Colonic mucosa (tissue), 4 donors: ENCODE data around the gene AQP12A. TPM values are rescaled to one million over a fixed set of nuclear protein-coding genes. Genes with fewer than 3 reads are reported as not detected.
"Not testable (repeated sequence)": the region's sequence is repeated elsewhere in the genome, so short reads cannot be mapped to it uniquely, and the experiment has no call there.

ENCODE experiments used
- DNase-seq: peaks from one replicate; pipeline ENCODE4 v3.0.0-alpha.2; 2020
- H3K27ac ChIP-seq: fragments of 200-600 bp; one replicate; pipeline ENCODE4 v1.8.0; 2021
- H3K27me3 ChIP-seq: fragments of 200-600 bp; one replicate; pipeline ENCODE4 v1.8.0; 2021
- H3K36me3 ChIP-seq: fragments of 200-600 bp; one replicate; pipeline ENCODE4 v1.8.0; 2021
- H3K4me1 ChIP-seq: fragments of 200-600 bp; one replicate; pipeline ENCODE4 v1.8.0; 2021; ENCODE audit warnings: mild to moderate bottlenecking
- H3K4me3 ChIP-seq: fragments of 200-600 bp; one replicate; pipeline ENCODE4 v1.8.0; 2021
- H3K9ac ChIP-seq, 2 donors: one replicate each; pipeline ENCODE4 v1.7.0; 2013; ENCODE audit warnings: control low read depth in 2 of 2, low read depth in 2 of 2, low read length in 2 of 2
- H3K9me3 ChIP-seq: fragments of 200-600 bp; one replicate; pipeline ENCODE4 v1.8.0; 2021
- intact Hi-C: fragments of 100-400 bp; cut with DNase I; formaldehyde crosslinking; loops from one replicate; pipeline ENCODE4 v1.14.1; 2022
- total RNA-seq, 2 donors: library from RNA; stranded (reverse); fragmentation: NEBNext Ultra II Directional in 1 of 2; extraction: Animal tissue kit (Norgen Biotek cat#: 25700) in 1 of 2; gene quantifications; one replicate each; pipeline ENCODE4 v1.2.1, GENCODE V29; 2021
- TF ChIP-seq, protein P1 (sequence below): fragments of 200-600 bp; IDR thresholded peaks from one replicate; pipeline ENCODE4 v1.8.0; 2022; ENCODE audit warnings: antibody characterized with exemption, mild to moderate bottlenecking
- donor health status: healthy.
- donor health status: DM: no; HTN: no; CAD: no.
- donor health status: DM: no; HTN: no; CAD: no.

AQP12A gene
- total RNA-seq, 2 donors from 2014 or later = 9.0 to 20.5 TPM

GRCh38 chr2:240672701-240673190 lies 18.9 kb upstream of the AQP12A start:
- Histone ChIP-seq H3K9ac (no peak overlapping the region), H3K27me3 (peaks cover 15% of the 10 kb centered on the region), H3K4me1 (no peaks in the 10 kb centered on the region), H3K4me3 (no peak overlapping the region), H3K36me3 (no peaks in the 10 kb centered on the region), H3K9me3 (no peaks in the 10 kb centered on the region), H3K27ac (no peak overlapping the region)
- TF ChIP-seq, protein P1, sequence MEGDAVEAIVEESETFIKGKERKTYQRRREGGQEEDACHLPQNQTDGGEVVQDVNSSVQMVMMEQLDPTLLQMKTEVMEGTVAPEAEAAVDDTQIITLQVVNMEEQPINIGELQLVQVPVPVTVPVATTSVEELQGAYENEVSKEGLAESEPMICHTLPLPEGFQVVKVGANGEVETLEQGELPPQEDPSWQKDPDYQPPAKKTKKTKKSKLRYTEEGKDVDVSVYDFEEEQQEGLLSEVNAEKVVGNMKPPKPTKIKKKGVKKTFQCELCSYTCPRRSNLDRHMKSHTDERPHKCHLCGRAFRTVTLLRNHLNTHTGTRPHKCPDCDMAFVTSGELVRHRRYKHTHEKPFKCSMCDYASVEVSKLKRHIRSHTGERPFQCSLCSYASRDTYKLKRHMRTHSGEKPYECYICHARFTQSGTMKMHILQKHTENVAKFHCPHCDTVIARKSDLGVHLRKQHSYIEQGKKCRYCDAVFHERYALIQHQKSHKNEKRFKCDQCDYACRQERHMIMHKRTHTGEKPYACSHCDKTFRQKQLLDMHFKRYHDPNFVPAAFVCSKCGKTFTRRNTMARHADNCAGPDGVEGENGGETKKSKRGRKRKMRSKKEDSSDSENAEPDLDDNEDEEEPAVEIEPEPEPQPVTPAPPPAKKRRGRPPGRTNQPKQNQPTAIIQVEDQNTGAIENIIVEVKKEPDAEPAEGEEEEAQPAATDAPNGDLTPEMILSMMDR = no peak
- intact Hi-C loops = no loop called here
- DNase-seq = no peak

- H3K9me3 ChIP-seq, intact Hi-C loops, H3K4me3 ChIP-seq, H3K4me1 ChIP-seq, H3K9ac ChIP-seq, DNase-seq, H3K27ac ChIP-seq, H3K36me3 ChIP-seq: not testable (repeated sequence)
- H3K27me3 ChIP-seq = peaks cover 15% of the 10 kb centered on the region
These were observed 17.0 kb upstream of the AQP12A start for GRCh38 chr2:240674461-240675184.

DNA sequence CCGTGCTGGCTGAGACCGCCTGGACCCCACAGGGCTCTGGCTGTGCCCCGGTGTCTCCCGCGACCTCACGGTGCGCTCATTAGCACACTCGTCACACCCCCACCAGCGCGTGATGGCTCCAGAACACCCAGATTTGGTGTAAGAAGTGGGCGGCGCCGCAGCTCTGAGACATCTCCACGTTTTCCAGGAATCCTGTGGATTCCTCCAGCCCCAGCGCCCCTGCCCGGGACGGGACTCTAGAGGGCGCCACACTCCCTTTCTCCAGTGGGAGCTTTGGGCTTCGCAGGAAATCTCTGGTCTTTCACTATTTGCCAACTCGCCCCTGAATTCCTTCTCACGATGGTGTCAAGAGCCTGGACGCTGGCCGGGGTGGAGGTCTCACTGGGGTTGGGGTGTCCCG lies 16.3 kb upstream of the AQP12A start:
- H3K9ac ChIP-seq, DNase-seq, H3K9me3 ChIP-seq, H3K4me3 ChIP-seq, intact Hi-C loops, H3K27ac ChIP-seq, H3K36me3 ChIP-seq, H3K4me1 ChIP-seq: not testable (repeated sequence)
- peaks cover 15% of the 10 kb centered on the region for H3K27me3 ChIP-seq

- DNase-seq, H3K36me3 ChIP-seq, H3K27me3 ChIP-seq, intact Hi-C loops, H3K4me3 ChIP-seq, H3K4me1 ChIP-seq, H3K9me3 ChIP-seq, H3K27ac ChIP-seq, H3K9ac ChIP-seq: not testable (repeated sequence)
These were observed 13.6 kb upstream of the AQP12A start for GRCh38 chr2:240678043-240678442.

DNA sequence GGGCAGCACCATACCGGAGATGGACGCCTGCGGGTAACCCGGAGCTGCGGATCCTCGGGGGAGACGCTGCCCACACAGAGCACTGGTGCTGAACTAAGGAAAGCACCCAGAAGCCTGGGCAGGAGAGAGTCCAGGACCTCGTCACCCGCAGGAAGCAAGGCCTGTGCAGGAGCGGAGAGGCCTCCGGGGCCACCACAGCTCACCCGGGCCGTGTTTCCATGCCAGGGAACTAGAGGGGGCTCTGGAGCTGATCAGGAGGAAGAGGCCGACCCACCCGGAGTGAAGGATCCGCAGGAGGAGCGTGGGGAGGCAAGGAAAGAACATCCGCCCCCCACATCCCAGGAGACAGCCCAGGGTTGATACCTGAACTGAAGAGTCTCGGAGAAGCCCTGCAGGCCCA lies 12.8 kb upstream of the AQP12A start:
- H3K36me3 ChIP-seq, H3K9ac ChIP-seq, H3K9me3 ChIP-seq, H3K27me3 ChIP-seq, DNase-seq, H3K27ac ChIP-seq, H3K4me3 ChIP-seq, intact Hi-C loops, H3K4me1 ChIP-seq: not testable (repeated sequence)

DNA sequence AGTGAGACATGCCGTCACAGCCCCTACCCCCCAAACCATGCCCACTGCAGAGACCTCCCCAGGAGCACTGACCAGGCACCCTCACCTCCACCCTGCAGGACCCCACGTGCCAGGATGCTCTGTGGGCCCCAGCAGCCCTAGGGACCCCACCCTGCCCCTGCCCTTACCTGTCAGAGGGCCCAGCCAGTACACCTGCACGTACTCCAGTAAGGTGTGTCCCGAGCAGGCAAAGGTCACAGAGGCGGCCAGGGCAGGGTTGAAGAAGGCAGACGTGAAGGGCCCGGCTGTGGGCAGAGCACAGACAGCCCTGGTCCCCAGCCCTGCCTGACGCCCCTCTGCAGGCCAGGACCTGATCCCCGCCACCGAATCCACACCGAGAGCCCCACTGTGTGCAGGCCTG lies 11.5 kb upstream of the AQP12A start:
- H3K4me3 ChIP-seq, H3K9me3 ChIP-seq, H3K4me1 ChIP-seq, intact Hi-C loops, H3K36me3 ChIP-seq, DNase-seq, H3K27me3 ChIP-seq, H3K9ac ChIP-seq, H3K27ac ChIP-seq: not testable (repeated sequence)

- H3K36me3 ChIP-seq, H3K9ac ChIP-seq, intact Hi-C loops, H3K4me3 ChIP-seq, H3K9me3 ChIP-seq, H3K27me3 ChIP-seq, H3K27ac ChIP-seq, H3K4me1 ChIP-seq, DNase-seq: not testable (repeated sequence)
These were observed 9.0 kb upstream of the AQP12A start, which contains the start of gene AQP12B for GRCh38 chr2:240682431-240683224. TSS of gene AQP12B (minus strand) at chr2:240682885. CDS start at chr2:240682837, 48 bp downstream.

GRCh38 chr2:240683329-240683979 lies 8.2 kb upstream of the AQP12A start:
- peak overlapping the region in 1 of 2 donors; percentile 78 for H3K9ac ChIP-seq
- intact Hi-C loops, H3K27me3 ChIP-seq, H3K4me3 ChIP-seq, H3K4me1 ChIP-seq, DNase-seq, H3K36me3 ChIP-seq, H3K27ac ChIP-seq, H3K9me3 ChIP-seq: not testable (repeated sequence)

DNA sequence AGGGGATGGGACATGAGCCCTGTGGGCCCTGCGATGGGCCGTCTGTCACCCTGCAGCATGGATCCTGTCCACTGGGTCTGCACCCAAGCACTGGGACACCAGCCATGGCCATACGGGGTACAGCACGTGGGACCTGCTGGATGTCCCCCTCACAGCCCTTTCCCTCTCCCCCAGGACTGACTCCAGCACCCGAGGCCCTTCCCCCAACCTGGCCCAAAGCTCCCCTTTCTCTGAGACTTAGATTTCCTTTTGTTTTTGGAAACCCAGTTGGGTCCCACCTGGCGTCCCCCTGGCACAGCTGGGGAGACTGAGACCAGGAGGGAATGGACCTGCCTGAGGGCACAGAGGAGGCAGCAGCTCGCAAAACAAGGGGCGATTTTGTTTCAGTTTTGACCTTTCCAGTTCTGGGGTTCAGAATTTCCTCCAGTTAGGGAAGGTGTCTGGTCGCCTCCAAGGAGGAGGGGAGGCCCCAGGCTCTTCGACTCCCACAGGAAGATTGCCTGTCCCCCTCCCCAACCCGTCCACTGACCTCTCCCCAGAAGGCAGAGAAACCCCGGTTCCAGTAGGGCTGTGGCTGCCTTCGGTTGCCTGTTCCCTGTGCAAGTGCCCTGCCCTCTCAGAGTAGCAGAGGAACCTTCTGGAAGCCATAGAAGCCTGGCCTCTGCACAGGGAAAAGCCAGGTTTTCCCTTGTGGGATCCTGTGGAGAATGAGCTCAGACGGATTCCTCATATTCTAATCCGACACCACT lies 7.5 kb upstream of the AQP12A start:
- peak; percentile 45 for DNase-seq
- peak overlapping the region in 1 of 2 donors; percentile 78 for H3K9ac ChIP-seq
- H3K9me3 ChIP-seq, H3K27ac ChIP-seq, H3K4me1 ChIP-seq, H3K36me3 ChIP-seq, H3K27me3 ChIP-seq, intact Hi-C loops, H3K4me3 ChIP-seq: not testable (repeated sequence)
